Measurements from ENCODE around the gene PLA2G4A.

Gene PLA2G4A

GRCh38 chr1:187034501-187034900, 205.8 kb downstream of the PLA2G4A start:
- ATAC-seq (replicated peaks), result no peak
- Mint-ChIP-seq H3K4me1 (no peaks in the 10 kb centered on the region), H3K27ac (no peak overlapping the region)

GRCh38 chr1:187037973-187038553, 209.3 kb downstream of the PLA2G4A start:
- ATAC-seq (replicated peaks), result no peak
- no peaks in the 10 kb centered on the region for H3K36me3 Mint-ChIP-seq
- H3K4me1 Mint-ChIP-seq, result no peaks in the 10 kb centered on the region
- peaks cover 0 to 2% of the 10 kb centered on the region in 2 donors for H3K9me3 Mint-ChIP-seq
- no peak overlapping the region for H3K27ac Mint-ChIP-seq
- no peak for DNase-seq
- no peaks in the 10 kb centered on the region for H3K27me3 Mint-ChIP-seq
- no peak overlapping the region for H3K4me3 Mint-ChIP-seq

More at GRCh38 chr1:187034501-187034900, 205.8 kb downstream of the PLA2G4A start:
- Mint-ChIP-seq H3K9me3 (peaks cover 0 to 2% of the 10 kb centered on the region in 2 donors), H3K4me3 (no peak overlapping the region), H3K36me3 (no peaks in the 10 kb centered on the region), H3K27me3 (no peaks in the 10 kb centered on the region)
- no peak for DNase-seq
